Upper lobe of left lung (tissue), 4 donors: ENCODE measurements around the gene RASSF4.

Experiments
- CTCF ChIP-seq, 6 experiments: fragments of 450-650 bp in 4 of 6; fragments of 200-600 bp in 2 of 6; sonication (generic) in 2 of 6; IDR thresholded peaks; one replicate each; pipeline ENCODE4 v1.5.1; 2016 to 2019; ENCODE audit warnings: antibody characterized with exemption in 6 of 6
- POLR2A ChIP-seq, 4 donors: fragments of 450-650 bp; IDR thresholded peaks; one replicate each; pipeline ENCODE4 v1.5.1; 2016 to 2017; ENCODE audit warnings: antibody characterized with exemption in 4 of 4, mild to moderate bottlenecking in 2 of 4
- POLR2AphosphoS5 ChIP-seq, 2 donors: sonication (generic); formaldehyde crosslinking; IDR thresholded peaks; one replicate each; pipeline ENCODE4 v1.5.1; 2017; ENCODE audit warnings: antibody characterized with exemption in 2 of 2

- TF ChIP-seq CTCF (IDR thresholded peaks at IDR 0.05) (no peak), POLR2A (IDR thresholded peaks at IDR 0.05) (no peak), POLR2AphosphoS5 (IDR thresholded peaks at IDR 0.05) (no peak)
Measured at GRCh38 chr10:44982496-44982895, 22.9 kb downstream of the RASSF4 start.
